ENCODE results near the gene POMP.

GRCh38 chr13:28636677-28637317 is 22.1 kb upstream of the POMP start:
- TF ChIP-seq CTCF (IDR thresholded peaks at IDR 0.05; ENCODE audit: low read depth, low read length) = peak; percentile 97
- 0 out of 2 replicates have a peak, but pooled peaks have one; percentile 30 for TF ChIP-seq EZH2phosphoT487 (IDR thresholded peaks at IDR 0.05; ENCODE audit: low read depth)

Measured in OCI-LY3 (cell line).